ENCODE data around the gene SIK2. TPM values are rescaled to one million over a fixed set of nuclear protein-coding genes. Genes with fewer than 3 reads are reported as not detected.
"Not testable (repeated sequence)": the region's sequence is repeated elsewhere in the genome, so short reads cannot be mapped to it uniquely, and the experiment has no call there.

Gene SIK2
- total RNA-seq, 2 donors from 2014 or later = 5.6 to 6.4 TPM

DNA sequence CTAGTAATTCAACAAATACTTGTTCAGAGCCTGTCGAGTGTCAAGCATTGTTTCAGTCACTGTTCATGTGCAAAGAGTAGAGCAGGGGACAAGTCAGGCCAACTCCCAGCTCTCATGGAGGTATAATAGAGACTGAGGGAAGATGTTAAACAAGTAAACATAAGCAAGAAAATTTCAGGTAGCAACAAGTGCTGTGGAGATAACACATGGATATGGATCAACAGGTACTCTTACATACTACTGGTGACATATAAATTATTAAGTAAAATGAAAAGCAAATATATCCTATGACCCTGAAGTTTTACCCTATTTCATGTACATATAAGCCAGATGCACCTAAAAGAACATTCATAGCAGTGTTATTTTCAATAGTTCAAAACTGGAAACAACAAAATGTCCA is 42.7 kb downstream of the SIK2 start:
- Mint-ChIP-seq H3K27me3 (no peaks in the 10 kb centered on the region), H3K27ac (no peak overlapping the region), H3K4me3 (no peak overlapping the region), H3K36me3 (ENCODE audit: low read depth) (peaks cover 15% of the 10 kb centered on the region), H3K4me1 (peaks cover 3% of the 10 kb centered on the region), H3K9me3 (no peaks in the 10 kb centered on the region)
- no peak for ATAC-seq (replicated peaks)

DNA sequence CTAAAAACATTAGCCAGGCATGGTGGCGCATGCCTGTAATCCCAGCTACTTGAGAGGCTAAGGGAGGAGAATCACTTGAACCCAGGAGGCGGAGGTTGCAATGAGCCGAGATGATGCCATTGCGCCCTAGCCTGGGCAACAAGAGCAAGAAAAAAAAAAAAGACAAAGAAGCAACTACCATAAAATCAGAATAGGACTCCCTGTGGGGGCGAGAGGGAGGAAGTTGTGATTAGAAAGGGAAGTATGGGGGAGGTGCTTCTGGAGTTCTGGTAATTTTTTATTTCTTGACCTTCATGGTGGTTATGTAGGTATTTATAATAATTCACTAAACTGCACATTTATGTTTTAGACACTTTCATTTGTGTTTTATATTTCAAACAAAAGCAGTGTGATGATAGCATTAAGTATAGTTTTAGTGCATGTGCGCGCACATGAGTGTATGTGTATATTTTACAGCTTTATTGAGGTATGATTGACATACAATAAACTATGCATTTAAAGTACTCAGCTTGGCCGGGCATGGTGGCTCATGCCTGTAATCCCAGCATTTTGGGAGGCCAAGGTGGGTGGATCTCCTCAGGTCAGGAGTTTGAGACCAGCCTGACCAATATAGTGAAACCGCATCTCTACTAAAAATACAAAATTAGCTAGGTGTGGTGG is 43.5 kb downstream of the SIK2 start:
- Mint-ChIP-seq H3K4me1 (peaks cover 3% of the 10 kb centered on the region), H3K27ac (no peak overlapping the region), H3K9me3 (no peaks in the 10 kb centered on the region), H3K36me3 (ENCODE audit: low read depth) (peaks cover 12% of the 10 kb centered on the region), H3K27me3 (no peaks in the 10 kb centered on the region), H3K4me3 (no peak overlapping the region)
- no peak for ATAC-seq (replicated peaks)

DNA sequence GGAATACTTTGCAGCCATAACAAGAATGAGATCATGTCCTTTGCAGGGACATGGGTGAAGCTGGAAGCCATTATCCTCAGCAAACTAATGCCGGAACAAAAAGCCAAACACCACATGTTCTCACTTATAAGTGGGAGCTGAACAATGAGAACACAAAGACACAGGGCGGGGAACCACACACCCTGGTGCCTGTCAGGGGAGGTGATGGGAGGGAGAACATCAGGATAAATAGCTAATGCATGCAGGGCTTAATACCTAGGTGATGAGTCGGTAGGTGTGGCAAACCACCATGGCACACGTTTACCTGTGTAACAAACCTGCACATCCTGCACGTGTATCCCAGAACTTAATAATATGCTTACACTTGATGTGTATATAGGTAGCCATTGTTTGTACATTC is 49.1 kb downstream of the SIK2 start:
- H3K27me3 Mint-ChIP-seq; H3K4me3 Mint-ChIP-seq; H3K36me3 Mint-ChIP-seq (ENCODE audit: low read depth); ATAC-seq (replicated peaks); H3K9me3 Mint-ChIP-seq; H3K4me1 Mint-ChIP-seq; H3K27ac Mint-ChIP-seq: not testable (repeated sequence)

DNA sequence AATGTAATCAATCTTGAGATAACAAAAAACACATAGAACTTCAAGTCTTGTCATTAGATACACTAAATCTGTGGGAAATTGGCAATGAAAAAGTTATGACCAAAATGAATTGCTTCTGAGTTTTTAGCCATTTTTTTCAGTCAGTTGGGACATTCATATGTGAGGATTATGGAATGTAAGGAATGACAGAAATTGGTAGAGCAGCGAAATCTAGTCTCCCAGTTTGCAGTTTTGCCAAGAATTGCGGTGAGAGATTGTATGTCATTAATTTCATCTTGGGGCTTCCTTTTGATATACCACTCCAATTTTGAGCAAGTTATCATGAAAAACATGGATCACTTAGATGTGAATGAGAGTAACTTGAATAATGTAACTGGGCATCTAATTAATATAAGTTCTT is 49.9 kb downstream of the SIK2 start:
- Mint-ChIP-seq H3K36me3 (ENCODE audit: low read depth) (no peaks in the 10 kb centered on the region), H3K27me3 (no peaks in the 10 kb centered on the region), H3K9me3 (no peaks in the 10 kb centered on the region), H3K4me3 (no peak overlapping the region), H3K4me1 (no peaks in the 10 kb centered on the region), H3K27ac (no peak overlapping the region)
- no peak for ATAC-seq (replicated peaks)

DNA sequence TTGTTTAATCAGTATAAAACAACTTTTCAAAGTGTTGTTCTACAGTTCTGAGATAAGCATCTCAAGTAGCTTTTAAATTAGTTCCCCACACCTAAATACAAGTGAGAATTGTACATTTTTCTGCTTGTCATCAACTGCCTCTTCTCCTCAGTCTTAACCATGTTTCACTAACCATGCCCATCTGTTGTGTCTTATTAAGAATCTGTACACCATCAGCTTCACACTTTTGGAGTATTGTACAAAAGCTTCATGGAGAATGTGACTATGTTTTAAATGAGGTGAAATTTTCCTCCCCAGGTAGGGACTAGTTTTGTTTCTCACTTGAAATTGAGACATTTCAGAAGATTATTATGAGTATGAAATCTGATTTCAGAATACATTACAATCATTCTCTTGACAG is 52.4 kb downstream of the SIK2 start:
- no peak overlapping the region for H3K27ac Mint-ChIP-seq
- ATAC-seq (replicated peaks) = peak; percentile 31
- H3K36me3 Mint-ChIP-seq (ENCODE audit: low read depth) = no peaks in the 10 kb centered on the region
- H3K4me1 Mint-ChIP-seq = peaks cover 4% of the 10 kb centered on the region
- H3K9me3 Mint-ChIP-seq = no peaks in the 10 kb centered on the region
- H3K27me3 Mint-ChIP-seq = no peaks in the 10 kb centered on the region
- no peak overlapping the region for H3K4me3 Mint-ChIP-seq

DNA sequence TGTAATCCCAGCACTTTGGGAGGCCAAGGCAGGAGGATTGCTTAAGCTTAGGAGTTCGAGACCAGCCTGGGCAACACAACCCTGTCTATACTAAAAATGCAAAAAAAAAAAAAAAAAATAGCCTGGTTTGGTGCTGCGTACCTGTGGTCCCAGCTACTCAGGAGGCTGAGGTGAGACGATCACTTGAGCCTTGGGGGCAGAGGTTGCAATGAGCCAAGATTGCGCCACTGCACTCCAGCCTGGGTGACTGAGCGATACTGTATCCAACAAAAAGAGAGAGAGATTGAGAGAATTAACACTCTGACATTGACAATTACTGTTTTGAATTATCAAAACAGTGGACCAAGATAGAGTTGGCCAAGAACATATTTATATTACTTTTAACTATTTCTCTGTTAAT is 53.7 kb downstream of the SIK2 start:
- Mint-ChIP-seq H3K9me3 (no peaks in the 10 kb centered on the region), H3K27me3 (no peaks in the 10 kb centered on the region), H3K4me3 (no peak overlapping the region), H3K4me1 (peaks cover 4% of the 10 kb centered on the region), H3K27ac (no peak overlapping the region), H3K36me3 (ENCODE audit: low read depth) (no peaks in the 10 kb centered on the region)
- no peak for ATAC-seq (replicated peaks)

DNA sequence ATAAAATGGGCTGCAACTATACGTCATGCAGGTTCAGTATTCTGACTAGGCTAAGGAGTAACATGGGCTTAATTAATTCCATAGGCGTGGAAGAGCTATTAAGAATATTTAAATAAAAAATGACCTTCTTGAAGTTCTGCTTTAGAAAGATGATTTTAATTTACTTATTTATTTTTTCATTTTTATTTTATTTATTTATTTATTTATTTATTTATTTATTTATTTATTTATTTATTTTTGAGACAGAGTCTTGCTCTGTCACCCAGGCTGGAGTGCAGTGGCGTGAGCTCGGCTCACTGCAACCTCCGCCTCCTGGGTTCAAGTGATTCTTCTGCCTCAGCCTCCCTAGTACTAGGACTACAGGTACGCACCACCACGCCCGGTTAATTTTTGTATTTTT is 55.7 kb downstream of the SIK2 start:
- H3K9me3 Mint-ChIP-seq; ATAC-seq (replicated peaks); H3K36me3 Mint-ChIP-seq (ENCODE audit: low read depth); H3K4me3 Mint-ChIP-seq; H3K4me1 Mint-ChIP-seq; H3K27me3 Mint-ChIP-seq; H3K27ac Mint-ChIP-seq: not testable (repeated sequence)

DNA sequence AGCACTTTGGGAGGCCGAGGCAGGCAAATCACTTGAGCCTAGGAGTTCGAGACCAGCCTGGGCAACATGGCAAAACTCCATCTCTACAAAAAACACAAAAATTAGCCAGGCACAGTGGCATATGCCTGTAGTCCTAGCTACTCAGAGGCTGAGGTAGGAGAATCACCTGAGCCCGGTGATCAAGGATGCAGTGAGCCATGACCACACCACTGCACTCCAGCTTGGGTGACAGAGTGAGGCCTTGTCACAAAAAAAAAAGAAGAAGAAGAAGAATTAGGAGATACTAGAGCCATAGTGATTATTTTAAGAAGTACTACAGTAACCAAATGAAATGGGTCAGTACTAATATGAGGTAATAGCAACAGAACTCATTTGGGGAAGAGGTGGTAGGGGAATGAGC is 56.2 kb downstream of the SIK2 start:
- H3K4me3 Mint-ChIP-seq; H3K27ac Mint-ChIP-seq; H3K27me3 Mint-ChIP-seq; H3K36me3 Mint-ChIP-seq (ENCODE audit: low read depth); H3K4me1 Mint-ChIP-seq; H3K9me3 Mint-ChIP-seq; ATAC-seq (replicated peaks): not testable (repeated sequence)

DNA sequence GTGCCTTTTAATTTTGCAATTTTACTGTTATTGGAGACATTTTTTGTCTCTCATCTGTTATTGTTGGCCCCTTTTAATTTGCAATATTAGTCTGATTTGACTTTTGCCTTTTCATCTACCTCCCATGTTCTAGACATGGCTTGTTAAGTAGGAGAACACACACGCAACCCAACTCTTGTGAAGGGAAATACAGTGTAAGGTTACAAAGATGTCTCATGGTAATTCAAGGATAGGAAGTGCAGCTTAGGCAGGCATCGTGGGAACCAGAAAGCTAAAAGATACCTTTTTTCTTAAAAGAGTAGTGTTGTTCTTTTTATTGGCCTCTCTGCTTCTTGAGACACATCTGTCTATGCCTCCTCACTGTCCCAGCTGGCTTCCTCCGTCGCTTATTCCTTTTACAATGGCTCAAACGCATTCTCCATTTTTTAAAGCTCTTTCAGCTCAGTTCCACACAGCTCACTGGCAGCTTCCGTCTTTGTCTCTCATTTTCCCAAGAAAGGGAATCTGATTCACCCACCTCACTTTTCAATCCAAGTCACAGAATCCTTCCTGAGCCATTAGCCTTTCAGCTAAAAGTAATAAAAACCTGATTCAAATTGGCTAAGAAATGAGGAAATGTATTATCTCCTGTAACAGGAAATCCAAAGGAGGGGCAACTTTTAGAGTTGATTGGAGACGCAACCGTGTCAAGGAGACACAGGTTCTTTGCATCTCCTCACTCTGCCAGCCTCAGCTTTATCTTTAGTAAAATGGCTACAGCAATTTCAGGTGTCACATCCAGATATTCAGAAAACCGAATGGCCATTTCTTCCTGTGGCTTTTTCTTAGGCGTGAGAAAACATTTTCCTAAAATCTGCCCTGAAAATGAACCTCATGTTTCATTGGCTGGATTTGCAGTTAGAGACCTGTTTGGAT is 57.2 kb downstream of the SIK2 start:
- H3K27me3 Mint-ChIP-seq = no peaks in the 10 kb centered on the region
- H3K4me1 Mint-ChIP-seq = peaks cover 4% of the 10 kb centered on the region
- no peaks in the 10 kb centered on the region for H3K36me3 Mint-ChIP-seq (ENCODE audit: low read depth)
- H3K9me3 Mint-ChIP-seq = no peaks in the 10 kb centered on the region
- ATAC-seq (replicated peaks) = no peak
- H3K4me3 Mint-ChIP-seq = no peak overlapping the region
- H3K27ac Mint-ChIP-seq = no peak overlapping the region

DNA sequence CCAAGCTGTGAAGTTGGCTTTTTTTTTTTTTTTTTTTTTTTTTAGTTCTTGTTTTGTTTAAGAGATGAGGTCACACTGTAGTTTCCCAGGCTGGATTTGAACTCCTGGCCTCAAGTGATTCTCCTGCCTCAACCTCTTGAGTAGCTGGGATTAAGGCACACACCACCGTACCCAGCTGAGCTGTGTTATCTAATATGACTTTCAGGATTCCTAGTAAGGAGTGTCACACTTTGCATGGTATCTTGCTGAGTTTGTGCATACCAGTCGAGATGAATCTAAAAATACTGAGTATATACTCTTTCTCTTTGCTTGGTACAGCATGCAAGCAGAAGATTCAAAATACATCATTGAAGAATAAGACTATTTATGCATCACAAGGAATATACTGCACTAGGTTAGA is 58.6 kb downstream of the SIK2 start:
- Mint-ChIP-seq H3K27ac (no peak overlapping the region), H3K27me3 (no peaks in the 10 kb centered on the region), H3K4me3 (no peak overlapping the region), H3K9me3 (no peaks in the 10 kb centered on the region), H3K4me1 (peaks cover 4% of the 10 kb centered on the region), H3K36me3 (ENCODE audit: low read depth) (no peaks in the 10 kb centered on the region)
- ATAC-seq (replicated peaks) = no peak

DNA sequence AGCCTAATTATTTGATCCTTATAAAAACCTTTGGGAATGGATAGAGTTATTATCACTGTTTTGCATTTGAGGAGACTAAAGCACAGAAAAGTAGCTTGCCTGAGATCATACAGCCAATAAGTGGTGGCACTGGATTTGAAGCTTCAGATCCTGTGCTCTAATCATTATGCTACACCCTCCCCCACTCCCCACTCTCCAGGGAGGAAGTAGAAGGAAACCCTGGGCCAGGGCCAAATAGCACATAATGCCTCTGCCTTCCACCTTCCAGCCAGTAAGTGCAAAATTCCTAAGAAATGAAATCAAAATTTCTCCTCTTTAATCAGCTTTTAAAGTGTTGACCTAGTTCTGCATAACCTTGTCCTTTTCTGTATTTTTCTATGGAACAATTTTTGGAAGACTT is 61.6 kb downstream of the SIK2 start:
- Mint-ChIP-seq H3K4me3 (no peak overlapping the region), H3K27me3 (no peaks in the 10 kb centered on the region), H3K36me3 (ENCODE audit: low read depth) (no peaks in the 10 kb centered on the region), H3K4me1 (peaks cover 4% of the 10 kb centered on the region), H3K27ac (no peak overlapping the region), H3K9me3 (no peaks in the 10 kb centered on the region)
- ATAC-seq (replicated peaks) = no peak

DNA sequence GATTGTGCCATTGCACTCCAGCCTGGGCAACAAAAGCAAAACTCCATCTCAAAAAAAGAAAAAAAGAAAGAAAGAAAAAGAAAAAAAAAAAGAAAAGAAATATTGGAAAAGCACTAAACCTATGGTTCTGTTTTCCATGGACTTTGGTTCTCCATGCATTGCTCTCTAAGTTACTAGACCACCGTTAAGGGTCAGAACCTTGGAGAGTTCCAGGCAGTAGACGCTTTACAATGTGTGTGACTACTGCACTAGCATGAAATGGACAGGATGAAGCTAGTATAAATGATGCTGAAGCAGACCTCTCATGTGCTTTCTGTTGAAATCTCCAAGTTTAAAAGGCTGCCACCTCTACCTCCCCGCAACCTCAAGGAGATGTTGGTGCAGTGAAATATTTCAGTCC is 63.5 kb downstream of the SIK2 start:
- Mint-ChIP-seq H3K4me3 (no peak overlapping the region), H3K27ac (no peak overlapping the region), H3K9me3 (no peaks in the 10 kb centered on the region), H3K4me1 (peaks cover 6% of the 10 kb centered on the region), H3K27me3 (no peaks in the 10 kb centered on the region), H3K36me3 (ENCODE audit: low read depth) (no peaks in the 10 kb centered on the region)
- ATAC-seq (replicated peaks) = no peak

DNA sequence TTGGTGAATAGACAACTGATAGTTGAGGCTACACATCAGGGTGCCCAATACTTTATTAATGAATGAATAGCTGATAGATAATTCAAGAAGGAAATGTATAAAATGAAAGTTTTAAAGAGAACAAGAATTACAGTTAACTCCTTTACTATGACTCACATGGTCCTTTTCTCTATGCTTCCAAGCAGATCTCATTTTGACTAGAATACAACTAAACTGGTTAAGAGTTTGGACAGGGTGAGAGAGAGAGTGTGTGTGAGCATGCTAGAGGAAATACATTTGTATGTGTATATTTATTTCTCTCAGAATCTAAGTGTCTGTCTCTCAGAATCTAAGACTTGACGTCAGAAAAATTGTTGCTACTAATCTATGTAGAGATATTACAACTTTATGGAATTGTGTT is 66.7 kb downstream of the SIK2 start:
- Mint-ChIP-seq H3K9me3 (no peaks in the 10 kb centered on the region), H3K27me3 (no peaks in the 10 kb centered on the region), H3K4me3 (no peak overlapping the region), H3K4me1 (peaks cover 10% of the 10 kb centered on the region), H3K27ac (no peak overlapping the region), H3K36me3 (ENCODE audit: low read depth) (peaks cover 14% of the 10 kb centered on the region)
- peak; percentile 28 for ATAC-seq (replicated peaks)

DNA sequence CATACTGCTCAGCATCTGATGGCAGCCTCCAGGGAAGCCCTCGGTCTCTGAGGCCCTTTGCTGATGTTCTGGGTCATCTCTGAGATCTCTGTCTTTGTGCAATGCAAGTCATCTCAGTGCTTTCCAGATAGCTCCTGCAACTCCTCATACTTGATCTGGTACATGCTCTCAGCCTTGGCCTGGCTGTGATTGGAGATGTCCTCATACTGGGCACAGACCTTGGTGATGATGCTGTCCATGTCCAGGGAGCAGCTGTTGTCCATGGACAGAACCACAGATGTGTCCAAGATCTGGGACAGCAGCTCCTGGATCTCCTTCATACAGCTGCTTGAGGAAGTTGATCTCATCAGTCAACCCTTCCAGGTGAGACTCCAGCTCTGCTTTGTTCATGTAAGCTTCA is 69.1 kb downstream of the SIK2 start:
- no peak for ATAC-seq (replicated peaks)
- H3K27me3 Mint-ChIP-seq = no peaks in the 10 kb centered on the region
- H3K36me3 Mint-ChIP-seq (ENCODE audit: low read depth) = peaks cover 28% of the 10 kb centered on the region
- peaks cover 10% of the 10 kb centered on the region for H3K4me1 Mint-ChIP-seq
- no peak overlapping the region for H3K27ac Mint-ChIP-seq
- no peaks in the 10 kb centered on the region for H3K9me3 Mint-ChIP-seq
- H3K4me3 Mint-ChIP-seq = no peak overlapping the region

DNA sequence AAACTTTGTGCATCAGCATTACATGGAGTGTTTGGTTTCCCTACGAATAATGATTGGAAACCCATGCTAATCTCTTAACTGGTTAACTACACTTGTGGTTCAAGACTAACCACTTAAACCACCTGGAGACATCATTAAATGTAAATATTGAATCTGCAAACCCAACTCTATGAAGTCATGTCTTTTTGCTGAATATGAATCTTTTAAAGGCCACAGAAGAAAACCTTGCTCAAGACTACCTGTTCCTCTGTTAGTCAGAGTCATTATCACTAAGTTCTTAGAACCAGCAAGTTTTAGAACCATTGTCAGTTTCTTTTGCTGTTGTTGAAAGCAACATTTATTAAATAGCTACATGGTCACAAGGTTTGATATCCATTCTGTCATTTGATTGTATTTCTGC is 70.7 kb downstream of the SIK2 start:
- H3K36me3 Mint-ChIP-seq (ENCODE audit: low read depth) = peaks cover 28% of the 10 kb centered on the region

More for the DNA sequence above, 70.7 kb downstream of the SIK2 start:
- Mint-ChIP-seq H3K27me3 (no peaks in the 10 kb centered on the region), H3K27ac (no peak overlapping the region), H3K4me1 (peaks cover 10% of the 10 kb centered on the region), H3K9me3 (no peaks in the 10 kb centered on the region), H3K4me3 (no peak overlapping the region)
- peak; percentile 56 for ATAC-seq (replicated peaks)

All from activated T-helper 17 cell treated with anti-CD3 and anti-CD28 coated beads, Interleukin-2, amount 50 U/mL, for 72 hours (primary cell).